BE2C (cell line): ENCODE measurements around the gene EFCAB8.

ENCODE experiments used
- DNase-seq: peaks from one replicate; pipeline ENCODE4 v3.0.0-alpha.2; 2020
- H3K27me3 ChIP-seq: fragments of 250-450 bp; sonication (Bioruptor Pico); 2 replicates; pipeline ENCODE4 v1.5.1; 2020; ENCODE audit warnings: mild to moderate bottlenecking
- H3K36me3 ChIP-seq: fragments of 250-450 bp; sonication (Bioruptor Pico); 2 replicates; pipeline ENCODE4 v1.5.1; 2020; ENCODE audit warnings: mild to moderate bottlenecking
- H3K4me1 ChIP-seq: fragments of 250-450 bp; sonication (Bioruptor Pico); 2 replicates; pipeline ENCODE4 v1.5.1; 2020
- H3K4me3 ChIP-seq: 2 replicates; pipeline ENCODE4 v1.5.1; 2011; ENCODE audit warnings: low read depth, low read length
- H3K9me3 ChIP-seq: fragments of 250-450 bp; sonication (Bioruptor Pico); 2 replicates; pipeline ENCODE4 v1.5.1; 2020
- TF ChIP-seq, protein P1 (sequence below): IDR thresholded peaks from 2 replicates; pipeline ENCODE4 v1.5.1; 2012; ENCODE audit warnings: mild to moderate bottlenecking, low read depth, low read length

The EFCAB8 gene

DNA sequence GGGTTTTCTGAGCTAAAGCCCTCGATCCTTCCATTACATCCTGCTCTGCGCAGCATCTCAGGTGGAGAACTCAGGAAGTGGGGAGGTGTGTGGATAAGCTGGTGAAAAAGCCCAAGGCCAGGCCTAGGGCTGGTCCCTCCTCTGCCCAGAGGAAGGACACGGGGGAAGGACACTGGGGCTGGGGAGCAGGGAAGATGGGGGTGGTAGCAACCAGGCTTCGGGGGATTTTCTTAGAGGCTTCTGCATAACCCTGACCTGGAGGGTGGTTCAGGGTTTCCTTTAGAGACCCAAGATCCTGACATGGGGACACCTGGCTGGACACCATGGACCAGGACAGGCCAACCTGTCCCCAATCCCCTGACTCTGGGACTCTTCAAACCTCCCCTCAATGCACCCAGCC is 107.7 kb downstream of the EFCAB8 start:
- Histone ChIP-seq H3K4me1 (0 out of 2 replicates have a peak, but pooled peaks cover under 1% of the 10 kb centered on the region), H3K27me3 (no peaks in the 10 kb centered on the region; the same call in 1 of the 2 replicates), H3K9me3 (no peaks in the 10 kb centered on the region), H3K4me3 (no peak overlapping the region), H3K36me3 (no peaks in the 10 kb centered on the region)
- TF ChIP-seq, protein P1, sequence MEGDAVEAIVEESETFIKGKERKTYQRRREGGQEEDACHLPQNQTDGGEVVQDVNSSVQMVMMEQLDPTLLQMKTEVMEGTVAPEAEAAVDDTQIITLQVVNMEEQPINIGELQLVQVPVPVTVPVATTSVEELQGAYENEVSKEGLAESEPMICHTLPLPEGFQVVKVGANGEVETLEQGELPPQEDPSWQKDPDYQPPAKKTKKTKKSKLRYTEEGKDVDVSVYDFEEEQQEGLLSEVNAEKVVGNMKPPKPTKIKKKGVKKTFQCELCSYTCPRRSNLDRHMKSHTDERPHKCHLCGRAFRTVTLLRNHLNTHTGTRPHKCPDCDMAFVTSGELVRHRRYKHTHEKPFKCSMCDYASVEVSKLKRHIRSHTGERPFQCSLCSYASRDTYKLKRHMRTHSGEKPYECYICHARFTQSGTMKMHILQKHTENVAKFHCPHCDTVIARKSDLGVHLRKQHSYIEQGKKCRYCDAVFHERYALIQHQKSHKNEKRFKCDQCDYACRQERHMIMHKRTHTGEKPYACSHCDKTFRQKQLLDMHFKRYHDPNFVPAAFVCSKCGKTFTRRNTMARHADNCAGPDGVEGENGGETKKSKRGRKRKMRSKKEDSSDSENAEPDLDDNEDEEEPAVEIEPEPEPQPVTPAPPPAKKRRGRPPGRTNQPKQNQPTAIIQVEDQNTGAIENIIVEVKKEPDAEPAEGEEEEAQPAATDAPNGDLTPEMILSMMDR = no peak
- DNase-seq = no peak

DNA sequence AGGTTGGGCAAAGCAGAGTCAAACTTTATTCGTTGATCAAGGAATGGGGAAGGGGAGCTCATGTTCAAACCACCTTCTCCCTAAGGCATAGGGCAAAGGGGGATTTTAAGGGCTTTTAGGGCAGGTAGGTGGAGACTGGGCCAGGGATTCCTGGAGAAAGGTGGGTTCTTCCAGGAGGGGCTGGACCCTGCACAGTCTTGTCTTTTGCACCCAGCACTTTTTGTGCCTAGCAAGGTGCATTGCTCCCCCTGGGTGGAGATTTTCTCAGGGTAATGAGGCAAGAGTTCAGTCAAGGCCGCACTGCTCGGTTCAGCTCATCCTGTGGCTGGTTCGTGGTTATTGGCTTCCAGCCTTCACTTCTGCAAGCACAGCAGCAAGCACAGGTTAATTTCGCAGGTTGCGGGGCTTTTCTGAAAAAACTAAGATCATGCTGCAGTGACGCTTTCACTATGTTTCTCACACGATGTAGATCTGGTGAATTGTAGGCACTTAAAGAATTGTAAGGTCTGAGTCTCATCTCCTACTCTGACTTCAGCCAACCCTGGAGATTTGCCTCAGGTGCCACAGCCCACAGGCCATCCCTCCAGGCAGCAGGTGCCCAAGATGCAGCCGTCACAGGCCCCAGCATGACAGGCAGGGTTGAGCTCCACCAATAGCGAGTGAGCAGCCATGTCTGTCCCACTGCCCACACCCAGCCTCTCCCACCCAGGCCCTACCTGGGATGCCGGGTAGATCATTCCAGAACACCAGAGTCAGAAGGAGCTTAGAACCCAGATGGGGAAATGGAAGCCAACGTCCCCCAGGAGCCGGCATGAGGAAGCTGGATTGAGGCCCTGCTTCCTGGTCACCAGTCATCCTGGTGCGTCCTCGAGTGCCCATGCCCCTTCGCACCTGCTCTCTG is 108.4 kb downstream of the EFCAB8 start:
- H3K9me3 ChIP-seq = no peaks in the 10 kb centered on the region
- no peaks in the 10 kb centered on the region; the same call in 1 of the 2 replicates for H3K27me3 ChIP-seq
- TF ChIP-seq, protein P1 = no peak
- peaks cover 5% of the 10 kb centered on the region; the same call in 1 of the 2 replicates for H3K4me1 ChIP-seq
- H3K4me3 ChIP-seq = no peak overlapping the region
- DNase-seq = no peak
- no peaks in the 10 kb centered on the region for H3K36me3 ChIP-seq

DNA sequence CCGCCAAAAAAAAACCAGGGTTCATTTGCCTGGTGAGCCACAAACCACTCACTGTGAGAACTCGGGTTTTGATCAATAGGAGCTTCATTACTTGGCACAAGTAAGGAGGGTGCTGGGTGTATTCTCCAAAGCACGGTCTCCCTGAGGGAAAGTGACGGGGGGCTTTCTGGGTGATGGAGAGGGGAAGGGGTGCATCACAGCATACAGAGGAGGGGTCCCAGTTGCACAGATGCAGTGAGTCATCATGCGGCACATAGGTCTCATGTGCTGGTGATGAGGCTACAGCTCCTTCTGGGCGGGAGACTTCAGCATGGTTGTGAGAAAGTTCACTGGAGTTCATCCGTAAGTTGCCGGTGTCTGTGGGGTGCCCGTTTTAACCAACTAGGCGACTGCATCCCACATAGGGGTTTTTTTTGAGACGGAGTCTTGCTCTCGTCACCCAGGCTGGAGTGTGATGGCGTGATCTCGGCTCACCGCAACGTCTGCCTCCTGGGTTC is 109.3 kb downstream of the EFCAB8 start:
- Histone ChIP-seq H3K27me3 (no peaks in the 10 kb centered on the region; the same call in 1 of the 2 replicates), H3K4me1 (peaks cover 5% of the 10 kb centered on the region; the same call in 1 of the 2 replicates), H3K4me3 (no peak overlapping the region), H3K9me3 (no peaks in the 10 kb centered on the region), H3K36me3 (no peaks in the 10 kb centered on the region)
- DNase-seq = no peak
- TF ChIP-seq, protein P1 = no peak

GRCh38 chr20:32968478-32969241 is 109.9 kb downstream of the EFCAB8 start:
- no peaks in the 10 kb centered on the region; the same call in 1 of the 2 replicates for H3K27me3 ChIP-seq
- H3K4me1 ChIP-seq = peaks cover 5% of the 10 kb centered on the region; the same call in 1 of the 2 replicates
- no peaks in the 10 kb centered on the region for H3K36me3 ChIP-seq
- DNase-seq = no peak
- H3K4me3 ChIP-seq = no peak overlapping the region
- H3K9me3 ChIP-seq = no peaks in the 10 kb centered on the region
- TF ChIP-seq, protein P1 = no peak

DNA sequence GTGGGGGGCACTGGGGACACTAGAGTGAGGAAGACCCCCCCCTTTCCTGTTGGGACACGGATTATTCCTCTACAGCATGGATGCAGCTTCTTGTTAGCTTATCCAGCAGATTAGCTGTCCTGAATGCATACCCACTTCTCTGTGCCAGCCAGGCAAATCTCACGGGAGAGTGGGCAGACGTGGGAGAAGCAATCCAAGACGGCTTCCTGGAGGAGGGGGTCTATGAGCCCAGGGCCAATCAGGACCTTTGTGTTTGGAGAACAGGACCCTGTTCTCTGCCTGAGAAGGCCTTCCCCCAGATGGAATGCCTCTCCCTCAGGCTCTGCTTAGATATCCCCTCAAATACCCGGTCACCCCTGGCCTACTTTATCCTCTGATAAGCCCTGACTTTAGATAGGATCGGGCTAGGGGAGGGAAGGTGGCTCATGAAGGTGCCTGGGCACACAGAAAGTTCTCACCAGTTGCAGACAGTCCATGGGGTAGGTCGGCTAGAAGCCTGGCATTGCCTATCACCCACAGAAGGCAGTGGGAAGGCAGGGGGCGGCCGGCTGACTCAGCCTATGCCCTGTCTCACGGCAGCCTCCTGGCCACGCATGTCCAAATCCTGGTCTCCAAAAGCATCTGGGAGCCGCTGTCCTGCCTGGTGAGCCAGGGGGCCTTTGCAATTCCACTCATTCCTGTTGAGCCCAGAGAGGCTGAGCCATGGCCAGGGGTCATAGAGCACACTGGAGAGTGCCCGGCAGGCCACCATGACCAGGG is 110.8 kb downstream of the EFCAB8 start:
- Histone ChIP-seq H3K27me3 (no peaks in the 10 kb centered on the region), H3K9me3 (no peaks in the 10 kb centered on the region), H3K36me3 (no peaks in the 10 kb centered on the region), H3K4me1 (peaks cover 5% of the 10 kb centered on the region; the same call in 1 of the 2 replicates), H3K4me3 (no peak overlapping the region)
- DNase-seq = no peak
- TF ChIP-seq, protein P1 = no peak
